Common myeloid progenitor, CD34-positive (primary cell): ENCODE results near the gene ASTN1.

Experiments used
- CTCF ChIA-PET: fragments of 350-600 bp; sonication (Branson Sonifier 250); formaldehyde crosslinking; loops from one replicate; lab custom pipeline; 2021; ENCODE audit warnings: antibody characterized with exemption; lab: Charles Lee
- POLR2A ChIA-PET: fragments of 350-600 bp; sonication (Branson Sonifier 250); formaldehyde crosslinking; loops from one replicate; lab custom pipeline; 2021; ENCODE audit warnings: antibody characterized with exemption; lab: Charles Lee
- DNase-seq, 3 donors: peaks; one replicate each; pipeline versions ENCODE4 v3.0.0 to v3.0.0-alpha.2; 2013
- H3K27ac ChIP-seq, 2 experiments: 1 replicate in 1 of 2; 2 replicates in 1 of 2; pipeline ENCODE4 v1.7.0; 2013; ENCODE audit warnings: inconsistent platforms in 2 of 2, low read length in 2 of 2, mild to moderate bottlenecking in 2 of 2, low read depth in 1 of 2, moderate library complexity in 1 of 2; ENCODE audit not compliant: severe bottlenecking in 2 of 2, insufficient read depth in 1 of 2, poor library complexity in 1 of 2
- H3K27me3 ChIP-seq, 5 experiments: replicated peaks in 2 of 5; 1 replicate in 3 of 5; 2 replicates in 2 of 5; pipeline versions ENCODE4 v1.6.1 to v1.7.0; 2013; ENCODE audit warnings: low read length in 4 of 5, mild to moderate bottlenecking in 2 of 5, moderate library complexity in 2 of 5, inconsistent platforms in 1 of 5; ENCODE audit not compliant: insufficient read depth in 5 of 5, control insufficient read depth in 4 of 5
- H3K36me3 ChIP-seq, 4 experiments: 1 replicate in 2 of 4; 2 replicates in 2 of 4; pipeline versions ENCODE4 v1.6.1 to v1.7.0; 2013; ENCODE audit warnings: low read length in 3 of 4, control low read depth in 1 of 4, mild to moderate bottlenecking in 1 of 4; ENCODE audit not compliant: control insufficient read depth in 4 of 4, insufficient read depth in 4 of 4
- H3K4me1 ChIP-seq, 4 experiments: 1 replicate in 3 of 4; 2 replicates in 1 of 4; pipeline versions ENCODE4 v1.6.1 to v1.7.1; 2013; ENCODE audit warnings: low read length in 3 of 4, mild to moderate bottlenecking in 3 of 4, control low read depth in 1 of 4, inconsistent platforms in 1 of 4, moderate library complexity in 1 of 4; ENCODE audit not compliant: control insufficient read depth in 4 of 4, insufficient read depth in 4 of 4; ENCODE audit errors: control extremely low read depth in 1 of 4
- H3K4me3 ChIP-seq, 7 experiments: 1 replicate in 4 of 7; 2 replicates in 3 of 7; pipeline versions ENCODE4 v1.5.1 to v1.7.0; 2013; ENCODE audit warnings: mild to moderate bottlenecking in 7 of 7, low read length in 6 of 7, moderate library complexity in 6 of 7, inconsistent platforms in 2 of 7, low read depth in 2 of 7, control low read depth in 1 of 7; ENCODE audit not compliant: insufficient read depth in 4 of 7, control insufficient read depth in 1 of 7; ENCODE audit errors: extremely low read depth in 1 of 7
- H3K9me3 ChIP-seq, 5 experiments: 1 replicate in 4 of 5; 2 replicates in 1 of 5; pipeline versions ENCODE4 v1.6.1 to v1.7.1; 2013; ENCODE audit warnings: low read length in 4 of 5, mild to moderate bottlenecking in 2 of 5, inconsistent platforms in 1 of 5, low read depth in 1 of 5, moderate library complexity in 1 of 5; ENCODE audit not compliant: control insufficient read depth in 4 of 5, insufficient read depth in 2 of 5; ENCODE audit errors: control extremely low read depth in 1 of 5
- WGBS: methylation state at CpG from one replicate; pipeline ENCODE4 v1.1.5; 2013; ENCODE audit not compliant: insufficient coverage; 5-methylcytosine and 5-hydroxymethylcytosine counted together

ASTN1 gene

DNA sequence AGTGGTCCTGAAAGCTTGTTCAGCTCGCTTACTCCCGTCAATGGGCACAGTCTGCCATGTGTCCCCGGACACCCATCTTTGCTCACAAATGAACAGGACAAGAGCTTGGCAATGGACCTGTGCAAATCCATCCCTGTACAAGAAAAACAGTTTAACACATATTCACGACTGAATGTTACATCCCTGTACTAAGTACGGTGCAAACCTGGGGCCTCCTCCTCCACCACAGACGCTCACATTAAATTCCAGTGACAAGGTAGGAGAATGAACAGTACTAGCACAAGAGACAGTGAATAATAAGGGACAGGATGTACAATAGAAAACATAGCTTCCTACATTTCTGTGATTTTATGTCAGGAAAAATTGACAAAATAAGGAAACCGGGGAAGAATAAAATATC, 187.7 kb downstream of the ASTN1 start:
- Histone ChIP-seq H3K36me3 (no peaks in the 10 kb centered on the region), H3K27ac (no peak overlapping the region), H3K27me3 (no peaks in the 10 kb centered on the region), H3K4me1 (no peaks in the 10 kb centered on the region), H3K9me3 (no peaks in the 10 kb centered on the region), H3K4me3 (no peak overlapping the region)
- WGBS = 100% methylated on average over 2 of the region's 7 CpGs
- CTCF ChIA-PET = no interaction called here
- POLR2A ChIA-PET = no interaction called here
- DNase-seq = no peak

DNA sequence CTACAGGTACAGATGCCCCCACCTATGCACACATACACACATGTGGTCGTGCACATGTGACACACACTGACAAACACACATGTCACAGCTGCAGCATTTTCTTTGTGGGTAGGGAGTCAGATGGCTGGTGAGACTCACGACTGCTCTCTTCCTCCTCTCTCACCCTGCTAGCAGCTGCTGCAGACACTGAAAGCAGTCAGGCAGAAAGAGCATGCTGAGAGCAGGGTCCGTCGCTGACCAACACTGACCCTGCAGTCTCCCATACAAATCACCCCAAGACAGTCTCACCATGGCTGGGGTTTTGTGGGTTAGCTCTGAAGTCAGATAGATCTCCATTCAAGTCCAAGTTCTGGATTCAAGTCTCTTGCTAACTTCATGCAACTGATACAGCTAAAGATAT, 188.3 kb downstream of the ASTN1 start:
- 67% methylated on average over 1 of the region's 4 CpGs for WGBS
- Histone ChIP-seq H3K27ac (no peak overlapping the region), H3K27me3 (no peaks in the 10 kb centered on the region), H3K4me3 (no peak overlapping the region), H3K4me1 (no peaks in the 10 kb centered on the region), H3K9me3 (no peaks in the 10 kb centered on the region), H3K36me3 (no peaks in the 10 kb centered on the region)
- DNase-seq = no peak
- POLR2A ChIA-PET = no interaction called here
- CTCF ChIA-PET = no interaction called here

DNA sequence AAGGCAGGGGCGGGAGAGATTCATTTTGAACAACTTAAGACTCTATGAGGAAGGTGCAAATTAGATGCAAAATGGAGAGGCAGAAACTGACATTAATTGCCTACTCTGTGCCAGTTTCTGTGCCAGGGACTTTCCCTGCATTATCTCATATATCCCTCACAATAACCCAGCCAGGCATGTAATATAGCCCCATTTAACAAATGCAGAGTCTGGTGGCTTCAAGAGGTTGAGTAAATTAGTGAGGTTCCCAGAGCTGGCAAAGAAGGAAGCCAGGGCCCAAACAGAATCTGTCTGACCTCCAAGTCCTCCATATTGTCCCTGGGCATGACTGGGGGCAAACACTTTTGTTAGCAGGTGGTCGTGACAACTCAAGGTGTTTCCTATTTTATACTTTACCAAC, 199.8 kb downstream of the ASTN1 start:
- Histone ChIP-seq H3K4me3 (no peak overlapping the region), H3K27me3 (peaks cover 0 to 3% (median 0%) of the 10 kb centered on the region in 5 experiments), H3K9me3 (no peaks in the 10 kb centered on the region), H3K4me1 (no peaks in the 10 kb centered on the region), H3K27ac (no peak overlapping the region), H3K36me3 (no peaks in the 10 kb centered on the region)
- whole genome bisulfite sequencing = 86% methylated on average over 1 of the region's 2 CpGs
- no peak for DNase-seq
- POLR2A ChIA-PET = no interaction called here
- CTCF ChIA-PET = no interaction called here

DNA sequence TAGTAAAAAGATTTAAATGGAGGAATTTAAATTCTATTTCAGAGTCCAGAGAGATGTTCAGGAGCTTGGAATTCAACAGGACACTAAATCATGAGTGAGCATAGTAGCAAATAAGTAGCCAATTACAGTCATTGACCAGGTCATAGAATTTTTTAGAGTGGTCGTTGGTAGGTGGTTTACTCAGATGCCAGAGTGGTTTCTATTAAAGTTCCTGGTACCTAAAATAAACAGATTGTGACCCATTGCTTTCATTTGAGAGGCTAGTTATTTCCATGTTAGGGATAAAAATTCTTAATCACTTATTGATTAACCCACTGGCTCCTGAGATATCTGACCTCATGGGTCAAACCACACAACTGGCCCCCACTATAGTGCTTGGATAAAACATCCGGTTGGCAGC, 201.3 kb downstream of the ASTN1 start:
- WGBS = no CpG with 5 or more reads among the region's 2 CpGs
- DNase-seq = no peak
- CTCF ChIA-PET = no interaction called here

DNA sequence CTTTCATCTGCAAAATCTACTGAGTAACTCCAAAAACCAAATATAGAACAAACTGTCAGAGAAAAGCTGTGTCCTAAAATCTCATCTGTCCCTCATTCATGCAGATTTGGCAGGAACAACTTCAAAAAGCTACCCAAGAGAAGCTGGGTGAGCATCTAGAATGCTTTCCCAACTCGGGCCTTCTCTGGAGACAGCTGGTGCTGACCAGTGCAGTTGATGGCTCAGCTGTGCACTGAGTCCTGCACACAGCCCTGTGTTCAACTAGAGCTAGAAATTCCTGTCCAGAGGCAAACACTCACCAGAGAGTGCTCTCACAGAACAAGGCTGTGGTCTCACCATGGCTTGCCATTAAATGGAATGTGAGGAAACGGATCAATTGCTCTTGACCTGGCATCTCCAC, 202.8 kb downstream of the ASTN1 start:
- H3K4me1 ChIP-seq = no peaks in the 10 kb centered on the region
- H3K36me3 ChIP-seq = no peaks in the 10 kb centered on the region
- 100% methylated on average over 2 of the region's 2 CpGs for WGBS
- CTCF ChIA-PET = interaction anchor here (1.2 kb wide), 1 partner anchor 8 kb away, joined by 3 read pairs; no protein-coding TSS in a partner anchor
- no peak overlapping the region for H3K27ac ChIP-seq
- no peaks in the 10 kb centered on the region for H3K9me3 ChIP-seq
- no peak overlapping the region for H3K4me3 ChIP-seq
- peaks cover 0 to 3% (median 0%) of the 10 kb centered on the region in 5 experiments for H3K27me3 ChIP-seq
- DNase-seq = no peak
- POLR2A ChIA-PET = no interaction called here

More for the DNA sequence above, 201.3 kb downstream of the ASTN1 start:
- no peaks in the 10 kb centered on the region for H3K9me3 ChIP-seq
- peaks cover 0 to 3% (median 0%) of the 10 kb centered on the region in 5 experiments for H3K27me3 ChIP-seq
- POLR2A ChIA-PET = no interaction called here
- H3K36me3 ChIP-seq = no peaks in the 10 kb centered on the region
- H3K27ac ChIP-seq = no peak overlapping the region
- no peaks in the 10 kb centered on the region for H3K4me1 ChIP-seq
- H3K4me3 ChIP-seq = no peak overlapping the region

DNA sequence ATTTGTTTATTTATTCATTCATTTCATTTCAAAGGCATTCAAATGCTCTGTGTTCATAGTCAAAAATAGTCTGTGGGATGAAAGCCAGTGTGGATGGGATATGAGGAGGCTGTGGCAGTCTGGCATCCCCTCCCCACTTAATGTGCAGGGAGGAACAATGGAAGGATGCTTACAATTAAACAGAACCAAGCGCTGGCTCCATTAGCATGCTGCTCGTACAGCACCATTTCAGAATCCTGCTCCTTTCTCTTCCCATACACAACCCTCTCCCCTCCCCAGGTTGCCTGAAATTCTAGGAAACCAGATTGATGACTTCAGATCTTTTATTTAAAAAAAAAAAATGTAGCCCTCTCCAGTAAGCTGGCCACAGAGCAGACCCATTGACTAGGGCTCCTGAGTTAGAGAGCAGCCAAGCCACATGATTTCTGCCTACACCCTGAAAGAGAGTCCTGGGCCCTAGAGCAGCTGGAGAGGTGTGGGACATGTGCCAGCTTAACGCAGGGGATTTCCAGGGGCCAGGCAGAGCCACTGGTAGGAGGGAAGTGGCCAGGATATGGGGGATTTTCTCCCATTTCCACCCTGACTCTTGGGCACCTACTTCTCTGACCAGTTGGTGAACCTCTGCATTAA, 205.2 kb downstream of the ASTN1 start:
- Histone ChIP-seq H3K4me1 (no peaks in the 10 kb centered on the region), H3K27ac (no peak overlapping the region), H3K36me3 (no peaks in the 10 kb centered on the region), H3K27me3 (peaks cover 0 to 3% (median 0%) of the 10 kb centered on the region in 5 experiments), H3K4me3 (no peak overlapping the region), H3K9me3 (no peaks in the 10 kb centered on the region)
- CTCF ChIA-PET = interaction anchor here (0.6 kb wide), 1 partner anchor 291 kb away, joined by 3 read pairs; no protein-coding TSS in a partner anchor
- no peak for DNase-seq
- WGBS = 83% methylated on average over 1 of the region's 3 CpGs
- POLR2A ChIA-PET = interaction anchor here (0.7 kb wide), 1 partner anchor 10 kb away, joined by 4 read pairs; no protein-coding TSS in a partner anchor

DNA sequence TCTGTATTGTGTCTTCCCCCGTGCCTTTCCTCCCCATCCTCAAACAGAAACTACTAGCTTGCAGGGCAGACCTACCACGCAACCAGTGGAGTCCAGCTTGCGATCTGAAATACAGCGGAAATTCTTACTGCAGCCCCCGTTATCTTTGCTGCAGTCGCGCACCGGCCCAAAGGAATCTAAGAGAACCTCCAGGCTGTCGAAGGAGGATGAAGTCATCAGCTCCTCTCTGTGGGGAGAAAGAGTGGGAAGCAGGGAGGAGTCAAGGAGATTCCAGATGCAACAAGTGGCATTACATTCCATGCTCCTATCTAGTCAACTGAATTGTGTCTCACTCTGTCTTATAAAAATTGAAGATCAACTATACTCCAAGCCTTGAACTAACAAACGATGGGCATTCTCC, 206.9 kb downstream of the ASTN1 start:
- Histone ChIP-seq H3K4me1 (no peaks in the 10 kb centered on the region), H3K9me3 (no peaks in the 10 kb centered on the region), H3K27ac (no peak overlapping the region), H3K36me3 (no peaks in the 10 kb centered on the region), H3K27me3 (peaks cover 0 to 3% (median 0%) of the 10 kb centered on the region in 5 experiments), H3K4me3 (no peak overlapping the region)
- ChIA-PET CTCF (no interaction called here), POLR2A (no interaction called here)
- WGBS = 90% methylated on average over 5 of the region's 10 CpGs
- no peak for DNase-seq
